Spinal cord (tissue), 10 donors: ENCODE results near the gene PLIN1. TPM values are rescaled to one million over a fixed set of nuclear protein-coding genes. Genes with fewer than 3 reads are reported as not detected.

Source experiments
- DNase-seq, 6 donors: peaks; one replicate each; pipeline versions ENCODE4 v3.0.0 to v3.0.0-alpha.2; 2013 to 2015; ENCODE audit warnings: low spot score in 6 of 6, low read depth in 4 of 6
- H3K27ac ChIP-seq: one replicate; pipeline ENCODE4 v1.5.1; 2013; ENCODE audit warnings: low read depth, low read length, control low read depth
- H3K27me3 ChIP-seq: one replicate; pipeline ENCODE4 v1.6.1; 2013; ENCODE audit warnings: low read length; ENCODE audit not compliant: control insufficient read depth, insufficient read depth
- H3K36me3 ChIP-seq: one replicate; pipeline ENCODE4 v1.6.1; 2013; ENCODE audit warnings: low read length; ENCODE audit not compliant: control insufficient read depth, insufficient read depth
- H3K4me1 ChIP-seq: one replicate; pipeline ENCODE4 v1.6.1; 2013; ENCODE audit warnings: low read length; ENCODE audit not compliant: control insufficient read depth, insufficient read depth
- H3K4me3 ChIP-seq: one replicate; pipeline ENCODE4 v1.5.1; 2013; ENCODE audit warnings: low read depth, low read length, control low read depth
- H3K9me3 ChIP-seq: one replicate; pipeline ENCODE4 v1.6.1; 2013; ENCODE audit warnings: low read length; ENCODE audit not compliant: control insufficient read depth, insufficient read depth
- WGBS: methylation state at CpG from one replicate; pipeline ENCODE4 v1.1.5; 2013; ENCODE audit warnings: missing lambda C conversion rate; ENCODE audit not compliant: insufficient coverage; 5-methylcytosine and 5-hydroxymethylcytosine counted together
- polyA plus RNA-seq, 2 donors: library from polyadenylated mRNA; unstranded; fragments of 120-200 nt; gene quantifications; one replicate each; pipeline ENCODE4 v1.2.1, GENCODE V29; 2013; ENCODE audit not compliant: insufficient read length in 2 of 2
- total RNA-seq, 2 donors: library from RNA; depleted of rRNA in 1 of 2; stranded (reverse); fragments of 120-200 nt in 1 of 2; fragments of >200 nt in 1 of 2; gene quantifications; one replicate each; pipeline versions ENCODE4 v1.2.3 to v1.2.4, GENCODE V29; 2013 to 2014
- donor health status: healthy.

Gene PLIN1
- total and polyA plus RNA-seq, 4 donors = 0.27 to 1.1 (median 0.72) TPM

- no peaks in the 10 kb centered on the region for H3K9me3 ChIP-seq
- peaks cover 3% of the 10 kb centered on the region for H3K27me3 ChIP-seq
- H3K4me3 ChIP-seq = peak within 1 kb of the TSS; percentile 71
- peaks cover 8% of the 10 kb centered on the region for H3K36me3 ChIP-seq
- H3K27ac ChIP-seq = peak within 1 kb of the TSS; percentile 15
- H3K4me1 ChIP-seq = peaks cover 15% of the 10 kb centered on the region
- DNase-seq = peak in 2 of 6 donors; percentile 77 to 84
- 1% methylated on average over 86 of the region's 87 CpGs for whole genome bisulfite sequencing
Observed at GRCh38 chr15:89654847-89655805, 24.0 kb downstream of the PLIN1 start, which contains the start of gene KIF7. KIF7 (minus strand) TSS chr15:89655467; CDS start chr15:89652930, 2,537 bp downstream.

DNA sequence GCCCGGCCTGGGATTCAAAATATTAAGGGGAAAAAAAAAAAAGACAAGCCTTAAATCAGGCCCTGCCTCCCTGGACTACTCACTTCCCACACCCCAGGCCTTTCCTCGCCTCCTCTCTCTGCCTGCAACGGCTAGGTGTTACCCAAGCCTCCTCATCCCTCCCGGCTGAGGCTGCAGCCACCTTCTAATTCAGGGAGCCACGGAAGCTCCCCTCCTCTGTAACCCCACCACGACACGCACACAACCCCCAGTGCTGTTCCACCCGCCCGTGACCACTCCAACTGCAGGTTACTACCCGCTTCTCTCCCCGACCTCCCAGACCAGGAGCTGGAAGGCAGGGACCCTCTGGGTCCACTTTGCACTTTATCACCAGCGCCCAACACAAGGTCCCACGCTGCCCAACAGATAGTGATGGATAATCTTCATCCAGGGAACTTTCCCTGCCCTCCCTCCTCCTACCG lies 24.8 kb downstream of the PLIN1 start:
- Histone ChIP-seq H3K4me1 (peaks cover 15% of the 10 kb centered on the region), H3K27me3 (peaks cover 3% of the 10 kb centered on the region), H3K4me3 (peak overlapping the region; percentile 71), H3K27ac (no peak overlapping the region), H3K36me3 (peaks cover 15% of the 10 kb centered on the region), H3K9me3 (no peaks in the 10 kb centered on the region)
- DNase-seq = no peak
- 17% methylated on average over 13 of the region's 14 CpGs for WGBS

DNA sequence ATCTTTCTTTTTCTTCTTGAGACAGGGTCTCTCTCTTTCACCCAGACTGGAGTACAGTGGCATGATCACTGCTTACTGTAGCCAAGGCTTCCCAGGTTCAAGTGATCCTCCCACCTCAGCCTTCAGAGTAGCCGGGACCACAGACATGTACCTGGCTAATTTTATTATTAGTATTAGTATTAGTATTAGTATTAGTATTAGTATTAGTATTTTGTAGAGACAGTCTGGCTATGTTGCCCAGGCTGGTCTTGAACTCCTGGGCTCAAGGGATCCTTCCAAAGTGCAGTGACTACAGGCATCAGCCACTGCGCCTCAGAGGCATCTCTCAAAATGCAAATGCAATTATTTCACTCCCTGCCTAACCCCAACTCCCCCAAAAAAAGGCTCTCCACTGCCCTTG lies 25.6 kb downstream of the PLIN1 start:
- Histone ChIP-seq H3K27ac (no peak overlapping the region), H3K9me3 (no peaks in the 10 kb centered on the region), H3K27me3 (peaks cover 3% of the 10 kb centered on the region), H3K4me3 (no peak overlapping the region), H3K36me3 (peaks cover 23% of the 10 kb centered on the region), H3K4me1 (peaks cover 15% of the 10 kb centered on the region)
- DNase-seq = no peak
- WGBS = 100% methylated on average over 1 of the region's 2 CpGs

DNA sequence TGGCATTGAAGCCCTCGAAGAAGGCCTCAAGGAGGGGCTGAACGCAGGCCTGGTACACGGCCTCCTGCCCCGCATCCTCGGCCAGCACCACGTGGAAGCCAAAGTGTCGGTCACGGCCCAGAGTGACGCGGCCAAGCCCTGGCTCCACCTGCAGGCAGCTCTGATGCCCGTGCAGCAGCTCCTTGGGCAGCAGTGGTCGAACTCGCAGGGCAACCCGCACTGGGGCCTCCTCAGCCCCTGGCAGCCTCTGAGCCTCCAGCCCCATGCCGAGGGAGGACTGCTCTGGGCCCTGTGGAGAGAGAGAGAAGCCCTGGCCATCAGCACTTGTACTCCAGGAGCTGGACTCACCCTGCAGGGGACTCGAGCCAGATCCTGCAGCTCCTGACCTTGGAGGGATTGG lies 26.5 kb downstream of the PLIN1 start:
- no peak for DNase-seq
- Histone ChIP-seq H3K36me3 (peaks cover 28% of the 10 kb centered on the region), H3K27me3 (peaks cover 3% of the 10 kb centered on the region), H3K4me1 (peaks cover 15% of the 10 kb centered on the region), H3K4me3 (no peak overlapping the region), H3K27ac (no peak overlapping the region), H3K9me3 (no peaks in the 10 kb centered on the region)
- 91% methylated on average over 15 of the region's 16 CpGs for WGBS

DNA sequence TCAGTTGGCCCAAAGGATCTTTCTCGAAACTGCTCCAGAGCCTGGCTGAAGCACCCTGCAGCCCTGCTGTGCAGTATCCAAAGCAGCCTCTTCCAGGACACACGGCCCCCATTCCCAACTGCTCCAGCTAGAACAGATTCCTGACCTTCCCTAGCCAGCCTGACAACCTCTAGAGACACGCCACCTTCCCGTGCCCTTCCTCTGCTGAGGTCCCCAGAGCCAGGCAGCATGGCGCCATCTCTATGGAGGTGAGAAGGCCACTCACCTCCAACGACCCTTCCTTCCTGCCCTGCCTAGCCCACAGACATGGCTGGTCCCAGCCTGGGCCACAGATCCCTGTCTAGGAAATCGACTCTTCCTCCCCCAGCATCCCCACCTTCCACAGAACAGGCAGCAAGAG lies 27.0 kb downstream of the PLIN1 start:
- peaks cover 18% of the 10 kb centered on the region for H3K4me1 ChIP-seq
- H3K27ac ChIP-seq = no peak overlapping the region
- no peak overlapping the region for H3K4me3 ChIP-seq
- peaks cover 3% of the 10 kb centered on the region for H3K27me3 ChIP-seq
- 92% methylated on average over 7 of the region's 7 CpGs for WGBS
- H3K9me3 ChIP-seq = no peaks in the 10 kb centered on the region
- H3K36me3 ChIP-seq = peaks cover 33% of the 10 kb centered on the region
- DNase-seq = no peak

- no peak for DNase-seq
Observed at GRCh38 chr15:89649716-89650115, 29.5 kb downstream of the PLIN1 start.

GRCh38 chr15:89649013-89649625 lies 30.0 kb downstream of the PLIN1 start:
- no peaks in the 10 kb centered on the region for H3K27me3 ChIP-seq
- H3K4me3 ChIP-seq = no peak overlapping the region
- H3K27ac ChIP-seq = no peak overlapping the region
- WGBS = 97% methylated on average over 37 of the region's 37 CpGs
- H3K36me3 ChIP-seq = peaks cover 57% of the 10 kb centered on the region
- no peaks in the 10 kb centered on the region for H3K9me3 ChIP-seq
- DNase-seq = no peak
- H3K4me1 ChIP-seq = peaks cover 7% of the 10 kb centered on the region

More at GRCh38 chr15:89649716-89650115, 29.5 kb downstream of the PLIN1 start:
- Histone ChIP-seq H3K4me1 (peaks cover 13% of the 10 kb centered on the region), H3K9me3 (no peaks in the 10 kb centered on the region), H3K27me3 (peaks cover under 1% of the 10 kb centered on the region), H3K36me3 (peaks cover 57% of the 10 kb centered on the region), H3K27ac (no peak overlapping the region), H3K4me3 (no peak overlapping the region)
- WGBS = 92% methylated on average over 13 of the region's 15 CpGs

DNA sequence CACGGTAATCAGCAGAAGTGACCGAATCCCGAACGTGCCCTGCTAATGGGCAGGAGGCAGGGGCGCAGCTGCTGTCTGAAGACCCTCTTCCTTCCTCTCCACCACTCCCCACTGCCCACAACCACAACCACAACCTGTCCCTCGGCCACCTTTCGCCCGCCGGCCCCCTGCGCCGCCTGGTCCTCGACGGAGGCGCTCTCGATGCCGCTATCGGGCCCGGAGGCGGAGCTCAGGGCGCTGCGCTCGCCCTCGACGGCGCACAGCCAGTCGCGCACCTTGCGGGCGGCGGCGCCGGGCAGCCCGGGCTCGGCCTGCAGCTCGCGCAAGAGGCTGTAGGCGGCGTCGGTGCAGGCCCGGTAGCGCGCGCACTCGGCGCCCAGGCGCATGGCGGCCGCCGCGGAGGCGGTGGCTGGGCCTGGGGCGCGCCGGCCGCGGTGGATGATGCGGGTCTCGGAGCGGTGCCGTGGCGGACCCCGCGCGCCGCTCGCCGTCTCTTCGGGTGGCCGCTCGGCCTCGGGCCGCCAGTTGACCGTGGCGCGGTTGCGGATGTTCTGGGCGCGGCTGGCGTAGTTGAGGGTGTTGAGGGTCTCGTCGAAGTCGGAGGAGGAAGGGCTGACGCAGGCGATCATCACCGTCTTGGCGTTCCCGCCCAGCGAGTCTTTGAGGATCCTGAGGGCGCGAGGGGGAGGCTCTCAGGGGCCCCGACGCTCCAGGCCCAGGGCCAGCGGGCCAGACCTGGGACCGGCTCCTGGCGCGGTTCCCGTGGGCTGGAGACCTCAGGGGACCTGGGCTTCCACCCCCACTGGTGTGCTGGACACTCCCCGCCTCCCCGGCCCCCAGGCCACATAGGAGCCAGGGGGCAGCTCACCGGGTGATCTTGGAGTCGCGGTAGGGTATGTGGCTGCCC lies 30.8 kb downstream of the PLIN1 start:
- H3K9me3 ChIP-seq = no peaks in the 10 kb centered on the region
- H3K27me3 ChIP-seq = no peaks in the 10 kb centered on the region
- H3K27ac ChIP-seq = no peak overlapping the region
- DNase-seq = no peak
- 77% methylated on average over 101 of the region's 102 CpGs for WGBS
- H3K36me3 ChIP-seq = peaks cover 57% of the 10 kb centered on the region
- no peak overlapping the region for H3K4me3 ChIP-seq
- H3K4me1 ChIP-seq = peaks cover 4% of the 10 kb centered on the region
